SK-MEL-5 (cell line): ENCODE results near the gene MSH5. TPM values are rescaled to one million over a fixed set of nuclear protein-coding genes. Genes with fewer than 3 reads are reported as not detected.
"Not testable (repeated sequence)": the region's sequence is repeated elsewhere in the genome, so short reads cannot be mapped to it uniquely, and the experiment has no call there.

Source experiments
- DNase-seq: peaks from one replicate; pipeline ENCODE4 v3.0.0-alpha.2; 2016; ENCODE audit warnings: low read depth, low spot score
- in situ Hi-C: cut with HindIII; loops from 2 replicates; pipeline ENCODE4 v1.10.0; 2016; ENCODE audit warnings: low sequenced_read_pairs, high pct_unique_total_duplicates, low pct_unique_long_range_greater_than_20kb
- small RNA-seq, 2 experiments: library from RNA; depleted of rRNA; stranded (forward); fragments of <200 nt; gene quantifications; one replicate each; pipeline ENCODE3, GENCODE V24; 2014
- total RNA-seq: library from RNA; depleted of rRNA; stranded (reverse); fragments of >200 nt; shearing (Covaris generic); gene quantifications from 2 replicates; pipeline ENCODE4 v1.2.3, GENCODE V29; 2014; rRNA removed

MSH5 gene
- total RNA-seq, 1 experiment from 2014 or later = 16.1 TPM

DNA sequence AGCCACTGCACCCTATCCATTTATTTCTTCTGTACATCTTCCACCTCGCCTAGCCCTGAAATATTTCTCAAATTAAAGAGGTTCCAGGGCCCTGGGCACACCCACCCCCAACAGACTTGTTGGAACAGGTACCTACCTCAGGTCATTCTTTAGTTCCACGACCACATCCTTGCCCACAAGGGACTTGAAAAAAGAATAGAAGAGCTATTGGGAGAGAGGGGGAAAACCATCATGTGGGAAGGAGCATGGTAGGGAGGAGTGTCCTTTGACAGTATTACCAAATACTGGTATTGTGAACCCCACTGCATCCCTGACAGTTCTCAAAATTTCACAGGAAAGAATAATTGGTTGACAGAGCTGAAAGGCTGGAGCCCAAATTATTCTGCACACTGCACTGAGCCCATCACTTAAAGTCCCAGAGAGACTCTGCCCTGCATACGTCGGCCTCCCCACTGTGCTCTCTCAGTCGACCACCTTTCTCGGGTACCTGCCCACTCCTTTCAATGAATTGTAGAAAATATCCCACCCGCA is 66.2 kb downstream of the MSH5 start:
- in situ Hi-C loops = no loop called here

DNA sequence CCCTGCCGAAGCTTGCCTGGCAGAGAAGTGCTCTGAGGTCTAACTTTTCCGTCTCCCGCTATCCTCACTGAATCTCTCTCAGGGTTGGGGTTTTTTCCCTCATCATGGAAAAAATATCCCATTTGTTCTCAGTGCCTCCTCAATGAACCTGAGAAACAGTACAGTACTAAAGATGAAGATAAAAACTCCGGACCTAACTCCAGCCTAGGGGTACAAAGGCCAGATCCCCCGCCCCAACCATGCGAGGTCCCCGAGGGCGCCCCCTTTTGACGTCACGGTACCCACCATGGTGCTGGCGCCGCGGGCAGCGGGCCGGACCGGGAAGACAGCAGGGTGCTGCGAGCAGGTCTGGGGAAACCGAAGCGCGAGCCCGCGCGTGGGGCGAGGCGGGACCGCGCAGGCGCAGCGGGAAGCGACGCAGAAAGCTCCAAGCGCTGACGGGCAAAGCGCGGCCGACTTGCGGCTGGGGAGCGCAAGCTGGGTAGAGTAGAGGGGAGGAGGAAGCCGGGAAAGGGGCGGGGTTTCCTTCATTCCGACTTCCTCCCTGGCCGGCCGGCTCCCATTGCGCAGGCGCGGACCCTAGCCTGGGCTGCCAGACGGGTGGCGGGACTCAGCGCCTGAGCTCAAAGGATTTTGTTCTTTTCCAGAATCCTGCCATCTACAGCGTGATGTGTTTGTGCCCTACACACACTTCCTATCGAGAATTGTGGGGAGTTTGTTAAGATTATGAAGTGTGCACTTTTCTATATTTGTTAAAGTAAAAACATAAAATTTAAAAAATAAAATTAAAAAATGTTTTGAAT is 66.9 kb downstream of the MSH5 start, which contains the start of gene LSM2:
LSM2 (minus strand) TSS at position 497 of the 803 bp plus-strand sequence; CDS start at position 288, 209 bp downstream.
- in situ Hi-C loops = no loop called here
- DNase-seq = peak; percentile 97

More for the DNA sequence above, 66.2 kb downstream of the MSH5 start:
- no peak for DNase-seq

DNA sequence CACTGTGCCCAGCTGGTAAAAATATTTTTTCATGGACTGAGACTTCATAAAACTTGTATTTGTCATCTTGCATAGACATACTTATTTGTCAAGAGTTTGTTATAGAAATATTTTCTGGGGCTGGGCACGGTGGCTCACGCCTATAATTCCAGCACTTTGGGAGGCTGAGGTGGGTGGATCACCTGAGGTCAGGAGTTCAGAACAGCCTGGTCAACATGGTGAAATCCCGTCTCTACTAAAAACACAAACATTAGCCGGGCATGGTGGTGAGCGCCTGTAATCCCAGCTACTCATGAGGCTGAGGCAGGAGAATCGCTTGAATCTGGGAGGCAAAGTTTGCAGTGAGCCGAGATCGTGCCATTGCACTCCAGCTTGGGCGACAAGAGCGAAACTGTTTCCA is 68.8 kb downstream of the MSH5 start:
- DNase-seq, in situ Hi-C loops: not testable (repeated sequence)

DNA sequence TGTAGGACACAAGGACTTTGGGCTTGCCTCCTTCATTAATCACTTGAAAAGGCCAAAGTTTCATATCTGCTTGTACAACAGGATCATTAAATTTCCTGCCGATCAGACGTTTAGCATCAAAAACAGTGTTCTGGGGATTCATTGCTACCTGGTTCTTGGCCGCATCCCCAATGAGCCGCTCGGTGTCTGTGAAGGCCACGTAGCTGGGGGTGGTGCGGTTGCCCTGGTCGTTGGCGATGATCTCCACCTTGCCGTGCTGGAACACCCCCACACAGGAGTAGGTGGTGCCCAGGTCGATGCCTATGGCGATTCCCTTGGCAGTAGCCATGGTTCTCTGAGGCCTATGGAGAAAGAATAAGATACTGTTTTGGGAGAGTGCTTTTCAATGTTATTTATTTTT is 71.8 kb downstream of the MSH5 start:
- in situ Hi-C loops = no loop called here
- no peak for DNase-seq

Small RNA genes lying within 50 kb of the gene (small RNA-seq; reads per million reads assigned to genes)
- 0 reads per million in 2 experiments for gene LY6G6D
- 0 reads per million in 2 experiments for gene MIR4646
- 0 reads per million in 2 experiments for gene MSH5-SAPCD1
- 0 reads per million in 2 experiments for gene RF00019
- gene RNU6-850P = 0 reads per million in 2 experiments
- 0 reads per million in 2 experiments for gene SAPCD1

Other genes with a start within 250 kb of the MSH5 start
- gene MICB, start 241.9 kb upstream of the MSH5 start, total RNA-seq = 4.9 and 7.0 TPM in 2 replicates
- not detected in 2 replicates for gene MCCD1, start 211.0 kb upstream of the MSH5 start, total RNA-seq
- 384 and 391 TPM in 2 replicates for gene DDX39B, start 198.0 kb upstream of the MSH5 start, total RNA-seq
- 0.32 and 0.45 TPM in 2 replicates for gene ATP6V1G2, start 193.4 kb upstream of the MSH5 start, total RNA-seq
- 17.2 and 17.8 TPM in 2 replicates for gene NFKBIL1, start 192.4 kb upstream of the MSH5 start, total RNA-seq
- not detected in 2 replicates for gene LTA, start 167.7 kb upstream of the MSH5 start, total RNA-seq
- not detected in 2 replicates for gene TNF, start 164.4 kb upstream of the MSH5 start, total RNA-seq
- not detected in 2 replicates for gene LTB, start 157.6 kb upstream of the MSH5 start, total RNA-seq
- not detected in 2 replicates for gene LST1, start 153.7 kb upstream of the MSH5 start, total RNA-seq
- not detected in 2 replicates for gene NCR3, start 147.0 kb upstream of the MSH5 start, total RNA-seq
- gene AIF1, start 124.8 kb upstream of the MSH5 start, total RNA-seq = not detected in 2 replicates
- gene PRRC2A, start 119.3 kb upstream of the MSH5 start, total RNA-seq = 32.0 and 48.6 TPM in 2 replicates
- gene BAG6, start 87.3 kb upstream of the MSH5 start, total RNA-seq = 110 and 149 TPM in 2 replicates
- 0.42 and 0.43 TPM in 2 replicates for gene APOM, start 84.1 kb upstream of the MSH5 start, total RNA-seq
- 24.5 and 25.6 TPM in 2 replicates for gene C6orf47, start 79.2 kb upstream of the MSH5 start, total RNA-seq
- 17.8 and 18.5 TPM in 2 replicates for gene GPANK1, start 75.0 kb upstream of the MSH5 start, total RNA-seq
- 213 and 226 TPM in 2 replicates for gene CSNK2B, start 73.9 kb upstream of the MSH5 start, total RNA-seq
- gene LY6G5B, start 70.0 kb upstream of the MSH5 start, total RNA-seq = 0.85 and 0.87 TPM in 2 replicates
- 0.48 TPM in 1 of 2 replicates, not detected in the other for gene LY6G5C, start 58.9 kb upstream of the MSH5 start, total RNA-seq
- gene ABHD16A, start 36.7 kb upstream of the MSH5 start, total RNA-seq = 53.0 and 55.0 TPM in 2 replicates
- not detected in 2 replicates for gene LY6G6F, start 33.1 kb upstream of the MSH5 start, total RNA-seq
- gene LY6G6D, start 24.7 kb upstream of the MSH5 start, total RNA-seq = not detected in 2 replicates
- gene LY6G6C, start 18.3 kb upstream of the MSH5 start, total RNA-seq = not detected in 2 replicates
- not detected in 2 replicates for gene MPIG6B, start 16.6 kb upstream of the MSH5 start, total RNA-seq
- 4.6 and 4.7 TPM in 2 replicates for gene DDAH2, start 10.7 kb upstream of the MSH5 start, total RNA-seq
- gene CLIC1, start 3.5 kb upstream of the MSH5 start, total RNA-seq = 466 and 467 TPM in 2 replicates
- 1.1 and 1.7 TPM in 2 replicates for gene SAPCD1, start 22.7 kb downstream of the MSH5 start, total RNA-seq
- not detected in 2 replicates for gene VWA7, start 37.3 kb downstream of the MSH5 start, total RNA-seq
- 38.9 and 53.0 TPM in 2 replicates for gene VARS1, start 55.7 kb downstream of the MSH5 start, total RNA-seq
- 45.6 and 47.0 TPM in 2 replicates for gene LSM2, start 67.0 kb downstream of the MSH5 start, total RNA-seq
- gene HSPA1L, start 75.3 kb downstream of the MSH5 start, total RNA-seq = 0.29 TPM in 2 replicates
- 7.1 and 8.2 TPM in 2 replicates for gene HSPA1A, start 75.5 kb downstream of the MSH5 start, total RNA-seq
- gene HSPA1B, start 87.7 kb downstream of the MSH5 start, total RNA-seq = 104 TPM in 2 replicates
- 213 and 215 TPM in 2 replicates for gene NEU1, start 122.8 kb downstream of the MSH5 start, total RNA-seq
- not detected in 2 replicates for gene SLC44A4, start 139.0 kb downstream of the MSH5 start, total RNA-seq
- gene EHMT2, start 157.7 kb downstream of the MSH5 start, total RNA-seq = 39.4 and 47.7 TPM in 2 replicates
- 1.3 and 2.2 TPM in 2 replicates for gene ZBTB12, start 162.1 kb downstream of the MSH5 start, total RNA-seq
- gene C2, start 187.7 kb downstream of the MSH5 start, total RNA-seq = 9.4 and 10.1 TPM in 2 replicates
- not detected in 2 replicates for gene CFB, start 206.1 kb downstream of the MSH5 start, total RNA-seq
- 81.9 and 91.0 TPM in 2 replicates for gene NELFE, start 219.0 kb downstream of the MSH5 start, total RNA-seq
- 21.4 and 28.3 TPM in 2 replicates for gene SKIC2, start 219.2 kb downstream of the MSH5 start, total RNA-seq
- gene DXO, start 232.1 kb downstream of the MSH5 start, total RNA-seq = 5.2 and 9.2 TPM in 2 replicates
- gene C4A, start 242.1 kb downstream of the MSH5 start, total RNA-seq = 1.6 and 2.2 TPM in 2 replicates